Stimulated activated naive CD8-positive, alpha-beta T cell treated with anti-CD3 and anti-CD28 coated beads, Interleukin-15, Interleukin-2, amounts not matched to agents 100 U/mL and 50 U/mL, for 24 hours (primary cell): ENCODE measurements around the gene PHF13.

ENCODE experiments used
- ATAC-seq: fragments of 150-1000 bp; cut with Tn5 transposase; one replicate; pipeline ENCODE4 v1.10.0; 2021
- DNase-seq: peaks from one replicate; pipeline ENCODE4 v3.0.0; 2021

Gene PHF13

GRCh38 chr1:6666696-6667095 is 53.2 kb downstream of the PHF13 start:
- ATAC-seq (no peak), DNase-seq (no peak)

GRCh38 chr1:6667139-6667538 is 53.6 kb downstream of the PHF13 start:
- no peak for ATAC-seq
- no peak for DNase-seq

GRCh38 chr1:6668503-6668902 is 55.0 kb downstream of the PHF13 start:
- no peak for ATAC-seq
- DNase-seq, result no peak

GRCh38 chr1:6672558-6672957 is 59.0 kb downstream of the PHF13 start:
- DNase-seq, result no peak
- no peak for ATAC-seq
